WI38 (cell line): ENCODE data around the gene TTC16.

Experiments used
- H3K4me3 ChIP-seq: 2 replicates; pipeline ENCODE4 v1.5.1; 2011; ENCODE audit warnings: low read depth, mild to moderate bottlenecking, control low read depth, low read length
- TF ChIP-seq, protein P1 (sequence below): IDR thresholded peaks from 2 replicates; pipeline ENCODE4 v1.5.1; 2012; ENCODE audit warnings: low read depth, mild to moderate bottlenecking, control low read depth, low read length

The TTC16 gene, protein sequence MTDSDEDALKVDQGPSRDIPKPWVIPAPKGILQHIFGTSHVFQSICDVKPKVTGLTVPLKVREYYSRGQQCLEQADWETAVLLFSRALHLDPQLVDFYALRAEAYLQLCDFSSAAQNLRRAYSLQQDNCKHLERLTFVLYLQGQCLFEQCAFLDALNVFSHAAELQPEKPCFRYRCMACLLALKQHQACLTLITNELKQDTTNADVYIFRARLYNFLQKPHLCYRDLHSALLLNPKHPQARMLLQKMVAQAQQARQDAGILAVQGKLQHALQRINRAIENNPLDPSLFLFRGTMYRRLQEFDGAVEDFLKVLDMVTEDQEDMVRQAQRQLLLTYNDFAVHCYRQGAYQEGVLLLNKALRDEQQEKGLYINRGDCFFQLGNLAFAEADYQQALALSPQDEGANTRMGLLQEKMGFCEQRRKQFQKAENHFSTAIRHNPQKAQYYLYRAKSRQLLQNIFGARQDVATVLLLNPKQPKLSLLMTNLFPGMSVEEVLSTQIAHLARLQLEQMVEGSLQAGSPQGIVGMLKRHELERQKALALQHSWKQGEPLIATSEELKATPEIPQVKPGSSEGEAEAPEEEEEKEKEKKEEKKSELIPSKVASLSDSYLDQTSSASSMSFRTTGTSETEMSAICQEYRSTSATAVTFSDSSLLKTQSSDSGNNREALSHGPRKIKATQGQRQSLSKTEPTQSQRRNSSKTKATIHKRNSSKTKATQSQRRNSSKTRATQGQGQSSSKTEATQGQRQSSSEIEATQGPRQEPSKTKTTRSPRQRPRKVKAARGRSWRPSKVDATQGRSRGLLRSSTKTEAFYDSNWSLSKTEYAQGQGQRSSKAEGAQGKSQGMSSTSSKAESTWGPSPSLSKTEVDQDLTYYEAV

DNA sequence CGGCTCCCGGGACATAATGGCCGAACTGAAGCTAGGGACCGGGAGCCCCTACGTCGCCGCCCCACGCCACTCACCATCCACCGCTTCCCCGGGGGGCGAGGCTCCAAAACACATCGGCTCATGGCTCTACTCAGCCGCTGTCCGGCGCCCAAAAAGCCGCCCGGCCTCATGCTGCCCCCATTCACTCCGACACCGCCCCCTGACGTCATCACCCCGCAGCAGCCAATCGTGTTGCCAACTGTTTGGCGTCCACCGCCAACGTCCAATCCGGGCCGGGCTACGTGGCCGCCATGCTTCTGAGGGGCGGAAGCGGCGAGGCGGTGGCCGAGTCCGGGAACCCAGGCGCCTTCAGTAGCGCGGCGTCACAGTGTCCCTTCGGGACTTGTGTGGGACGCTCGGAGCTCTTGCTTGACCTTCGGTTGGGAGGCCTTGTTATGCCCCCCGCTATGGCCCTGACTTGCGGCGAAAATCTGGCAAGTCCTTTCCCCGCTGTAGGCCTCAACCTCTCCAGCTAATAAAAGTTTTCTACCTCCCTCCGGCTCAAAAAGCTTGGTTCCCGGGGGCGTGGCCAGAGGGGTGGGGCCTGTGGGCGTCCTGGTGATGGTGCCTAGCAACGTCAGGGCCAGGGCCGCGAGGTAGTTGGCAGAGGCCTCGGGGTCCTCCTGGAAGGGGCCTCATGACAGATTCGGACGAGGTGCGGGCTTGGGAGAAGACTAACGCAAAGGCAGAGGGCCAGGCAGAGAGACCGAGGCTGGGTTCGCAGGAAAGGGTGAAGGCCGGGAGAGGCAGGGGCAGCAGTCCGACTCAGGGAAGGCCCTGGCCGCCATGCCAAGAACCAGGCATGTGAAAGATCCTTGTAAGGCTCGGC is at the start of gene TTC16, which contains the start of gene PTRH1:
TSS of gene TTC16 (plus strand) at position 610 of the 868 bp plus-strand sequence. CDS start at position 677, 67 bp downstream.
TSS of gene PTRH1 (minus strand) at position 194 of the 868 bp plus-strand sequence. CDS start at position 170, 24 bp downstream.
- TF ChIP-seq, protein P1, sequence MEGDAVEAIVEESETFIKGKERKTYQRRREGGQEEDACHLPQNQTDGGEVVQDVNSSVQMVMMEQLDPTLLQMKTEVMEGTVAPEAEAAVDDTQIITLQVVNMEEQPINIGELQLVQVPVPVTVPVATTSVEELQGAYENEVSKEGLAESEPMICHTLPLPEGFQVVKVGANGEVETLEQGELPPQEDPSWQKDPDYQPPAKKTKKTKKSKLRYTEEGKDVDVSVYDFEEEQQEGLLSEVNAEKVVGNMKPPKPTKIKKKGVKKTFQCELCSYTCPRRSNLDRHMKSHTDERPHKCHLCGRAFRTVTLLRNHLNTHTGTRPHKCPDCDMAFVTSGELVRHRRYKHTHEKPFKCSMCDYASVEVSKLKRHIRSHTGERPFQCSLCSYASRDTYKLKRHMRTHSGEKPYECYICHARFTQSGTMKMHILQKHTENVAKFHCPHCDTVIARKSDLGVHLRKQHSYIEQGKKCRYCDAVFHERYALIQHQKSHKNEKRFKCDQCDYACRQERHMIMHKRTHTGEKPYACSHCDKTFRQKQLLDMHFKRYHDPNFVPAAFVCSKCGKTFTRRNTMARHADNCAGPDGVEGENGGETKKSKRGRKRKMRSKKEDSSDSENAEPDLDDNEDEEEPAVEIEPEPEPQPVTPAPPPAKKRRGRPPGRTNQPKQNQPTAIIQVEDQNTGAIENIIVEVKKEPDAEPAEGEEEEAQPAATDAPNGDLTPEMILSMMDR, result no peak
- H3K4me3 ChIP-seq, result peak within 1 kb of the TSS; percentile 86

DNA sequence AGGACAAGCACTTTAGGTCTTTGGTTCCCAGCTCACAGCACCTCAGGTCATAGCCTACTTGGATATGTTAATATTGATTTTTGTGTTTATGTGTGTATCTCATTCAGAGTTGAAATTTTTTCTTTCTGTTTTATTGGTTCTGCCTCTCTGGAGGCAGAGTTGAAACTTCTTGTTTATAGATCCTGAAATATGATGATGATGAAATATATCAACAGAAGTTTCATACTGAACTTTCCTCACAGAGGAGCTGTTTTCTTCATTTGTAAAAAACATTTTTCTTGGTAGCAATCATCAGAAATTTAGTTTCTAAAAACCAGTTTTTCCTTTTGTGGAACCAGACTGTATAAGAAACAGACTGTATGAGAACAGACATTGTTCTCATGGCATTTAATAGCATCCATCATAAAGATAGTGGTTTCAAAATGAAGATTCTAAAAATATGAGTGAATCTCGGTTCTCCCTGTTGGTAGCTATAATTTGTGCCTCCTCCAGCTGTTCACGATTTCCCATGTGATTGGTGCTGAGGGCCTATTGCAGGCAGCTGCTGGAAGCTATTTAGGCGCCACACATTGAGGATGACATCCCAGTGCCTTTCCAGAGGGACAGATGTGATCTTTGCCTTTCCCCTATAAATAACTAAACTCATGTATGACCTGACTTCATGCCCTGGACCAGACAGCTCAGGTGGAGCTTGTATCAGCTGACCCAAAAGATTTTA is 48.6 kb upstream of the TTC16 start:
- no peak overlapping the region for H3K4me3 ChIP-seq
- TF ChIP-seq, protein P1, result no peak

DNA sequence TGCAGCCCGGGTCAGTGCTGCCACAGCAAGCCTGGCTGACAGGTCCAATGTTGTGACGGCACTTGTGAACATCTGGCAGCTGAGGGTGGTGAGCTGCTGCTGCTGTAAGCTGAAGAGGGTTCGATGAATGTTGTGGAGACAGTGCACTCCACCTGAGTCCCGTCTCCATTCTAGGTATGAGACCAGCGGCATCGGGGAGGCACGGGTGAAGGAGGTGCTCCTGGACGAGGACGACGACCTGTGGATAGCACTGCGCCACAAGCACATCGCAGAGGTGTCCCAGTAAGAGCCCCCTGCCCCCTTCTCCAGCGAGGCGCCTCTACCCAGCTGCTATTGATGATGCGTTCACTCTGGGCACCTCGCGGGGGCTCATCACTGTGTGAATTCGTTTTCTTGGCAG is 48.0 kb upstream of the TTC16 start:
- no peak overlapping the region for H3K4me3 ChIP-seq
- TF ChIP-seq, protein P1, result no peak

DNA sequence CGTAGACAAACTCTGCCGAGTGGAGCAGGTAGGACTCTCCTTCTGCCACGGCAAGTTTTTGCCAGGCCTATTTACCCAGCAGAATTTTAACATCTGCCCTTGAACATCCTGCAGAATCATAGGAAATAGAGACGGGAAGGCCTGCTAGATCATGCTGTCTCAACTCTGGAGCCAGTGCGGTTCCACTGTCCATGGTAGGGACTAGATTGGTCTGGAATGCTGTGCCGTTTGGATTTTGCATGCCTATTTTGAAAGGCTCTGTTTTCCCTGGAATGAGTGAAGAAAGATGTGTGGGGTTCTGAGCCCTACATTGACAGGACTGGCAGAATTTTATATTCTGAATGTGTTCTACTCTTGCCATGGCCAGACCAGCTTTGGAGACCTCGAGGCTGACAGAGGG is 42.6 kb upstream of the TTC16 start:
- H3K4me3 ChIP-seq, result no peak overlapping the region
- TF ChIP-seq, protein P1, result no peak

DNA sequence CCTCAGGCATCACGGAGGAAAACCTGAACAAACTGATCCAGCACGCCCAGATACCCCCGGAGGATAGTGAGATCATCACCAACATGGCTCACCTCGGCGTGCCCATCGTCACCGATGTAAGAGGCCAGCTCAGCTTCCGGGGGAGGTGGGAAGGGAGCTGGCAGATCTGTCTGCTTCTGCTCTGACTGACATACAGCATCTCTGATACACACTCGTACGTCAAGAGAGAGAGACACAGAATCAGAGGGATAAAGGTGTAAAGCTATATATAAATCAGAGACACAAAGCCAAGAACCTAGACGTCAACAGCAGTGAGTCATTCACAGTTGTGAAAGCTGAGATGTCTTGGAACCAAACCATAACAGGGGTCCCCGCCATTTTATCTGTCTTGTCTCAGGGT is 39.2 kb upstream of the TTC16 start:
- TF ChIP-seq, protein P1, result no peak
- no peak overlapping the region for H3K4me3 ChIP-seq

DNA sequence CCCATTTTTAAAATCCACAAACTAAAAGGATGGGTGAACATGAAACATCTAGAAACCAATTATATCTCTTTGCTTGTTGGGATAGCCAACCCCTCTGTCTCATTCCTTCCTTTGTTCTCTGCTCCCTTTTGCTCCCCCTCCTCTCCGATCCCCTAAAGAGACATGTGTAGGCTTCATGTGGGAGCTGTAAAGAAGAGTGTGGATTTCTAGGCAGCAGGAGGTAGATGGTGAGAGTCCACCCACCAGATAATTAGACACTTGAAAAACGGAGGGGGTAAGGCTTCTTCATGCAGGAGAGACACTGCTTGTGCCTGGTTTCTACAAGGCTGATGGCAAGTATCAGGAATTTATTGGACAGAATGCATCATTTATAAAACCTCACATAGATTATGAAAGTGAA is 36.4 kb upstream of the TTC16 start:
- TF ChIP-seq, protein P1, result no peak
- H3K4me3 ChIP-seq, result no peak overlapping the region
